Osteoblast (primary cell): ENCODE data around the gene COLEC12. TPM values are rescaled to one million over a fixed set of nuclear protein-coding genes. Genes with fewer than 3 reads are reported as not detected.

Experiments used
- DNase-seq: peaks from one replicate; pipeline ENCODE4 v3.0.0; 2011; ENCODE audit warnings: low spot score, mixed read lengths; ENCODE audit not compliant: insufficient read length; ENCODE audit errors: missing footprints
- H2AFZ ChIP-seq: 2 replicates; pipeline ENCODE4 v1.6.0; 2011; ENCODE audit warnings: mild to moderate bottlenecking, low read length
- H3K27ac ChIP-seq: 2 replicates; pipeline ENCODE4 v1.5.1; 2011; ENCODE audit warnings: mild to moderate bottlenecking, low read depth, low read length, moderate library complexity
- H3K27me3 ChIP-seq: 2 replicates; pipeline ENCODE4 v1.6.0; 2012; ENCODE audit warnings: mild to moderate bottlenecking, control low read depth, inconsistent platforms, low read length, moderate library complexity; ENCODE audit not compliant: insufficient read depth
- H3K36me3 ChIP-seq: 2 replicates; pipeline ENCODE4 v1.5.1; 2011; ENCODE audit warnings: mild to moderate bottlenecking, low read length, control low read depth, moderate library complexity; ENCODE audit not compliant: insufficient read depth
- H3K4me1 ChIP-seq: 2 replicates; pipeline ENCODE4 v1.5.1; 2011; ENCODE audit warnings: mild to moderate bottlenecking, low read length, control low read depth, moderate library complexity; ENCODE audit not compliant: insufficient read depth
- H3K4me2 ChIP-seq: 2 replicates; pipeline ENCODE4 v1.6.0; 2011; ENCODE audit warnings: mild to moderate bottlenecking, low read length; ENCODE audit not compliant: insufficient read depth
- H3K4me3 ChIP-seq: fragments of 200-600 bp; sonication (generic); 3 replicates; pipeline ENCODE4 v1.5.1; 2012; ENCODE audit warnings: mild to moderate bottlenecking, low read length, inconsistent platforms; ENCODE audit not compliant: insufficient read depth
- H3K79me2 ChIP-seq: 2 replicates; pipeline ENCODE4 v1.6.0; 2012; ENCODE audit warnings: mild to moderate bottlenecking, low read length, control low read depth, inconsistent platforms; ENCODE audit not compliant: insufficient read depth
- H3K9me3 ChIP-seq: 2 replicates; pipeline ENCODE4 v1.5.1; 2011; ENCODE audit warnings: low read depth, low read length, control low read depth
- H4K20me1 ChIP-seq: 2 replicates; pipeline ENCODE4 v1.6.0; 2012; ENCODE audit warnings: mild to moderate bottlenecking, low read length, control low read depth; ENCODE audit not compliant: insufficient read depth
- total RNA-seq: library from RNA; depleted of rRNA; stranded (reverse); fragments of >200 nt; gene quantifications from 2 replicates; pipeline ENCODE4 v1.2.3, GENCODE V29; 2012
- TF ChIP-seq, protein P1 (sequence below): IDR thresholded peaks from 2 replicates; pipeline ENCODE4 v1.5.1; 2011; ENCODE audit warnings: mild to moderate bottlenecking, low read depth, low read length, moderate library complexity; ENCODE audit errors: extremely low read depth

The COLEC12 gene
- total RNA-seq, 1 donor, result 38.0 TPM

DNA sequence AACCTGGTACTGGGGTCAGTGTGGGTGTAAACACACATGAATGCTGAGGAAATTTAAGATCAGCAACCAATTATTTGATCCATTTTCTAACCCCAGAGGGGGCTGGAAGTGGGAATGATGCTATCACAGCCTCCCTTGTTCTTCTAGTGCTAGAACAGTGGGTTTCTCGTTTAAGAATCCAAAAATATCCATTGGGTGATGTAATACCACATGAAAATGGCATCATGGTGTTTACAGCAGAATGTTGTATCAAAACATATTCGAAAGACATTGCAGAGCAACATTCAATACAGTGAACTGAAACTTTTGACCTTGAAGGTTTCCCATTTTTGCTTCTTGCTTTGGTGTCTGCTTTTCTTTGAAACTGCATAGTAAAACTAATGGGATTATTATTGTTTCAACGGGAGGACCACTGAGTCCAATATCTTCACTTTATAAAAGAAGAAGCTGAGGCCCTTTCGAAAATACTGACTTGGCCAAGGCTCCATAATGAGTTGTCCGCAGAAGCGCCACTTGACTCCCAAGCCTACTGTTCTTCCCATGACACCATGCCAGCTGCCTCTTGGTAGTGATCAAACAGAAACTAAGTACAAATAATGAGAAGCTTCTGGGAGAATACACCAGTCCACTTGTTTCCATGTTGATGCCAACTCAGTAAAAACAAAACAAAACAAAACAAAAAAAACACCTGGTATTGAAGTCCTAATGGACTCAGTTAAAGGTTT, 106.1 kb downstream of the COLEC12 start:
- Histone ChIP-seq H3K27me3 (no peaks in the 10 kb centered on the region), H4K20me1 (no peaks in the 10 kb centered on the region), H3K9me3 (no peaks in the 10 kb centered on the region), H2AFZ (no peak overlapping the region), H3K79me2 (no peaks in the 10 kb centered on the region), H3K4me2 (peak overlapping the region; percentile 15), H3K4me3 (no peak overlapping the region), H3K27ac (peak overlapping the region; percentile 98), H3K4me1 (peaks cover 41% of the 10 kb centered on the region), H3K36me3 (no peaks in the 10 kb centered on the region)
- no peak for DNase-seq
- TF ChIP-seq, protein P1, sequence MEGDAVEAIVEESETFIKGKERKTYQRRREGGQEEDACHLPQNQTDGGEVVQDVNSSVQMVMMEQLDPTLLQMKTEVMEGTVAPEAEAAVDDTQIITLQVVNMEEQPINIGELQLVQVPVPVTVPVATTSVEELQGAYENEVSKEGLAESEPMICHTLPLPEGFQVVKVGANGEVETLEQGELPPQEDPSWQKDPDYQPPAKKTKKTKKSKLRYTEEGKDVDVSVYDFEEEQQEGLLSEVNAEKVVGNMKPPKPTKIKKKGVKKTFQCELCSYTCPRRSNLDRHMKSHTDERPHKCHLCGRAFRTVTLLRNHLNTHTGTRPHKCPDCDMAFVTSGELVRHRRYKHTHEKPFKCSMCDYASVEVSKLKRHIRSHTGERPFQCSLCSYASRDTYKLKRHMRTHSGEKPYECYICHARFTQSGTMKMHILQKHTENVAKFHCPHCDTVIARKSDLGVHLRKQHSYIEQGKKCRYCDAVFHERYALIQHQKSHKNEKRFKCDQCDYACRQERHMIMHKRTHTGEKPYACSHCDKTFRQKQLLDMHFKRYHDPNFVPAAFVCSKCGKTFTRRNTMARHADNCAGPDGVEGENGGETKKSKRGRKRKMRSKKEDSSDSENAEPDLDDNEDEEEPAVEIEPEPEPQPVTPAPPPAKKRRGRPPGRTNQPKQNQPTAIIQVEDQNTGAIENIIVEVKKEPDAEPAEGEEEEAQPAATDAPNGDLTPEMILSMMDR, result no peak

DNA sequence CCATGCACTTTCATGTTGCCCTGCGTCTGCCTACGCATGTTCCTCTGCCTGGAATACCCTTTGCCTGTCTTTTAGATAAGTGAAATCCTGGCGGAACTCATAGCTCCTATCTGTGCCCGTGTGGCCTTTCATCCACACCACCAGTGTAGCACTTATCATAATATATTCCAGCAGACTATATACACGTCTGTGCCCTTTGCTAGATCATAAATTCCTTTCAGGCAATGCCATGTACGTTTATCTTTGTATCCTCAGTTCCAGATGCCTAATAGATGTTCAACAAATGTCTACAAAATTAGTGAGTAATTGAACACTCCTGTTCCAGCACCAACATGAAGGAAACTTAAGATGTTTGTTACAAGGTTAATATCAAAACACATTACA, 106.9 kb downstream of the COLEC12 start:
- no peaks in the 10 kb centered on the region for H3K79me2 ChIP-seq
- H3K4me1 ChIP-seq, result peaks cover 39% of the 10 kb centered on the region
- H3K36me3 ChIP-seq, result no peaks in the 10 kb centered on the region
- H3K27ac ChIP-seq, result no peak overlapping the region
- TF ChIP-seq, protein P1, result no peak
- H3K9me3 ChIP-seq, result no peaks in the 10 kb centered on the region
- no peaks in the 10 kb centered on the region for H3K27me3 ChIP-seq
- no peak overlapping the region for H3K4me2 ChIP-seq
- no peak overlapping the region for H3K4me3 ChIP-seq
- no peak for DNase-seq
- no peaks in the 10 kb centered on the region for H4K20me1 ChIP-seq
- no peak overlapping the region for H2AFZ ChIP-seq

DNA sequence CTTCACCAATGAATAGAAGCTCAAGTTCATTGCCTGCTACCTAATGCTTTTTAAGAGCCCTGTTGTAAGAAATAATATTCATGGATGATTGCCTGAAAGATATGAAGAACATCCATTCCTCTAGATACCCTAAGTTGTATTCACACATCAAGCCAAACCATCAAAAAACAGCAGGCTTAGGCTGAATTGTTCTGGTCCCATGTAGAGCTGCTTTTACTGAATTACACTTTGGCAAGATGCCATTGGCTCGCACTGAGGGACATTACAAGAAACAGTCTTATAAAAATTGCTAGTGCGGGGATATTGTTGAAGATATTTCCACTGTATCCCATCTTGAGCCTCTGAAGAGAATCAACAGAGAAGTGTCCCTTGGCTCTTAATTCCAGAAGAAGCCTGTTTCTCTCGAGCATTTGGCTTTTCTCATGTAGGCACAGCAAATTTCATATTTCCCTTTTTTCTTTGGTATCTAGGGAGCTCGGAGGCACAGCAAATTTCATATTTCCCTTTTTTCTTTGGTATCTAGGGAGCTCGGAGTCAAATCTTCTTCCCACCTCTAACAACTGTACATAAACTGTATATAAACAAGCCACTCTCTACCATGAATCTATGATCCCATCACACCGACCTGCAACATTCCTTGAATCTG, 107.5 kb downstream of the COLEC12 start:
- no peaks in the 10 kb centered on the region for H3K79me2 ChIP-seq
- no peak for DNase-seq
- no peak overlapping the region for H3K4me3 ChIP-seq
- peaks cover 39% of the 10 kb centered on the region for H3K4me1 ChIP-seq
- no peak overlapping the region for H3K27ac ChIP-seq
- H3K27me3 ChIP-seq, result no peaks in the 10 kb centered on the region
- H3K9me3 ChIP-seq, result no peaks in the 10 kb centered on the region
- H4K20me1 ChIP-seq, result no peaks in the 10 kb centered on the region
- H2AFZ ChIP-seq, result no peak overlapping the region
- TF ChIP-seq, protein P1, result no peak
- H3K4me2 ChIP-seq, result no peak overlapping the region
- no peaks in the 10 kb centered on the region for H3K36me3 ChIP-seq

DNA sequence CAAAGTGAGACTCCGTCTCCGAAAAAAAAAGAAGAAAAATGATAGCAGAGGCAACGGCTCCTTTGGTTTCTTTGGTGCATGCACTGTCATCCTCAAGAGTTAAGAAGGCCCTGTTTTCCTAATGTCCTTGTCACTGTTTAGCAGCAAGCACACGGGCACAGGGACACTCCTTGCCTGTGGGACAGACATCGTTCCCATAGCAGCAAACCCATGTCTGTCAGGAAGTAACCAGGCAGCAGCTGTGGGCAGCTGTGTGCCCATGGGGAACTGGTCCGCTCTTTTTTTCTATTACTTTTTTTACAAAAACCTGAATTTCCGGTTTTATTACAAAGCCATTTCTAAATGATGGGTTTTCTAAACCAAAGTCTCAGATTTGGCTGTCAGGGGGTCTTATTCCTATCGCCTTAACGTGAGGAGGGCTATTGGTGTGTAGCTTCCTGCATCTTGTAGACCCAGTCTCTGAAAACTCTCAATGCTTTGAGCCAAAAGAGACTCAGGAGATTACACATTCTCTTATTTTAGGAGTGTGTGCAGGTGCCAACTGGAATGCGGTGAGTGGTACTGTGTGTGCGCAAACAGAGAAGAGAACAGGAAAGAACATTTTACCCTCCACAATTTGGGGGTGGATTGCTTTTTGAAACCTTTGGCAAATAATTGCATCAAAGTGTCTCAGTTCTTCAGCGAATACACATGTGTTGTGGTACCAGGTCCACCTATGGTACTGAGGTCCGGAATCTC, 109.6 kb downstream of the COLEC12 start:
- Histone ChIP-seq H4K20me1 (no peaks in the 10 kb centered on the region), H3K4me1 (peaks cover 24% of the 10 kb centered on the region), H3K27me3 (no peaks in the 10 kb centered on the region)

More for the DNA sequence above, 109.6 kb downstream of the COLEC12 start:
- Histone ChIP-seq H3K4me3 (no peak overlapping the region), H3K36me3 (no peaks in the 10 kb centered on the region), H3K27ac (no peak overlapping the region), H3K79me2 (no peaks in the 10 kb centered on the region), H3K4me2 (no peak overlapping the region), H3K9me3 (no peaks in the 10 kb centered on the region), H2AFZ (no peak overlapping the region)
- no peak for DNase-seq
- TF ChIP-seq, protein P1, result no peak
